Kidney capillary endothelial cell (primary cell): ENCODE results near the gene TEX12.
"Not testable (repeated sequence)": the region's sequence is repeated elsewhere in the genome, so short reads cannot be mapped to it uniquely, and the experiment has no call there.

Experiments
- DNase-seq: peaks from one replicate; pipeline ENCODE4 v3.0.0-alpha.2; 2018; ENCODE audit warnings: low spot score

TEX12 gene

DNA sequence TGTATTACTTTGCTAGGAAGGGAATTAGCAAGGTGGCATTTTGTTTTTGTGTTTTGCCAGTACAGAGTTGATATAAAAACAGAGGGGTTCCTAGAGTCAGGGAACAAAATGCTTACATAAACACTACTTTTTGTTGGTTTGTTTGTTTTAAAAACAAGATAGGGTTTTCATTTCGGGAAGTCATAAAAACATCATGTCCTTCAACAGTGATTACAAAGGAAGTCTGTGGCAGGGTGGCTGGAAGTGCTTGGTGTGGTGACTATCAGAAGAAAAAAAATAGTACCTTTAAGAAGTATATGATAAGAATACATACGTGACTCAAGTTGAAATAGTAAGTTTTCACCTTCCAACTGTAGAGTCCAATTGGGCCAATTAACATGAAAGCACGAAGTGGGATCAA, 2.1 kb upstream of the TEX12 start:
- no peak for DNase-seq

DNA sequence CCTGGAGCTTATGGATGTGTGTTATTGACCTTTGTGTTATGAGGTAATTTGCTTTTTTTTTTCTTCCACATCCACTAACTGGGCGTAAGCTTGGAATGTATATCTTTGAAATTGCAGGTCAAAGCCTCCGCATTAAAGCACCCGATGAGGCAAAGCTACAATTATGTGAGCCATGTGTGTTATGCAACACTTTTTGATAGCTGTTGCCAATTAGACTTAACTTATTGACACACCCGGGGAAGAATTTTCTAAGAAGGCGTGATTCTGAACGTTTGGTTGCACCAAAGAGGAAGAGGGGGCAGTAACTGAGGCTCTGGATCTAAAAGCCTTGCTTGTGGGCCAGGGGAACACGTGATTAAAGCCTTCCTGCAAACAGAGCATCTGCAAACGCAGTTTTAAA, 610 bp upstream of the TEX12 start:
- no peak for DNase-seq

DNA sequence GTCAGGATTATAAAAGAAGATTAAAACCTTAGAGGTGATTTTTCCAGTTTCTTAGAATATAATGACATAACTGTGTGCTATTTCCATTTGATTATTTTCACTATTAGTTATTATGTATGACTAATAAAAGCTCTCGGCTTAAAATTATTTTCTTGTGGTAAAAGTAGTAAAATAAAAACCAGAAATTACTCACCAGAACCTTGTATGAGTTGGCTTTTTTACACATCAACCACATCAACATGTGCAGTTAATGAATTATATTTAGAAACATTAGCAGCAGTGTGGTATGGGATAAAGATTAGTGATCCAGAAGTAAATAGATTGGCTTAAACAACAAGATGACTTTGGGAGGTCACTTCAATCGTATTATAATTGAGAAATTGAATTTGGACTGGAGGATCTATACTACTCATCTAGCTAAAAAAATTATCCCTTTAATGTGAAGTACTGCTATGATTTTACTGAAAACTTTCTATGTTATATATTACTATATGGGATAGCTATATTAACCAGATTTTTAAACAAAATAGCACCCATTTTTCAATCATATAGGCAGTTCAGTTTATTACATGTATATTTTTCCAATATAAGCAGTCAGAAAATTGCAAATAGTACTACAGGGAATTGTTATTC, 5.3 kb downstream of the TEX12 start:
- DNase-seq = no peak

DNA sequence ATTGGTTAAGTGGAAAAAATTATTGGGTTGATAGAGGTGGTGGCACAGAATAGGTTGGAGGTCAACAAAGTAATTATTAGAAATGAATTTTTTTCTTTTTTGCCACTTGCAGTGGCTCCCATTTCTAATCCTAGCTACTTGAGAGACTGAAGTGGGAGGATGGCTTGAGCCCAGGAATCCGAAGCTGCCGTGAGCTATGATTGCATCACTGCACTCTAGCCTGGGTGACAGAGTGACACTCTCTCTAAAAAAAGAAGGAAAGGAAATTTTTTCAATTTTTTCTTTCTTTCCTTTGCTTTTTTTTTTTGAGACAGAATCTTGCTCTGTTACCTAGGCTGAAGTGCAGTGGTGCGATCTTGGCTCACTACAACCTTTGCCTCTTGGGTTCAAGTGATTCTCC, 6.0 kb downstream of the TEX12 start:
- no peak for DNase-seq

DNA sequence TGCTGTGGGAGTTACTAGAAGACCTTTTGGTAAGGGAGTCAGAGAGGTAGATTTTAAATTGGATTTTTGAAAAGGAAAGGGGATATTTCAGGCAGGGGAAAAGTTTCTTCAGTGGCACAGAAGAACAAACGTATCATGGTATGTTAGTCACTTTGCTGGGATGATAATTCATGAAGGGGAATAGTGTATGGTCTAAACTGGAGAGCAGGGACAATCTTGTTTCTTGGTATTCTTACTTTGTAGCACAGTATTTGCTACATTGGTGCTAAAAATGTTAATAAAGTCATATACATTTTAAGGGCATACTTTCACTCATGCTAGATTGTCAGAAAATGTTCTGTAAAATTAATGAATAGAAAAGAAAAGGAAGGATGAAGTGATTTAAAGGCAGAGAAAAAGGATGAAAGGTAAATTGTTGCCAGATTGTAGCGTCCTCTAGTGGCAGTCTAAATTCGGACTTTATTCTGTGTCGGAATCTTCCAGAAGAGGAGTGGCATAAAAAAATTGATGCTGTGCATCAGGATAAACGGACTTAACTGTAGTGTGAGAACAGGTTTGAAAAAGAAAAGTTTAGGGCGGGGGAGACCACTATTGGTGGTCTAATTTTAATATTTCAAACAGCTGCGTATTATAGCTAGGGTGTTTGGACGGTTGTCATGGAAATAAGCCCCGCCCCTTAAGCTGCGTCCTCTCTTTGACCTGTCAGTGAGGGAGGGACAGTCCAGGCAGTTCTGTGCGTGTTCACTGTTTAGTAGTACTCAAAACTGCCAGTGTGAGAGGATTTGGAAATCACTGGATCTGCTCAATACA, 7.8 kb downstream of the TEX12 start, which contains the start of gene BCO2:
Gene BCO2, plus strand, starts transcription at position 724 of the 810 bp plus-strand sequence. CDS start 90 bp downstream, outside the sequence.
- DNase-seq = peak; percentile 63

DNA sequence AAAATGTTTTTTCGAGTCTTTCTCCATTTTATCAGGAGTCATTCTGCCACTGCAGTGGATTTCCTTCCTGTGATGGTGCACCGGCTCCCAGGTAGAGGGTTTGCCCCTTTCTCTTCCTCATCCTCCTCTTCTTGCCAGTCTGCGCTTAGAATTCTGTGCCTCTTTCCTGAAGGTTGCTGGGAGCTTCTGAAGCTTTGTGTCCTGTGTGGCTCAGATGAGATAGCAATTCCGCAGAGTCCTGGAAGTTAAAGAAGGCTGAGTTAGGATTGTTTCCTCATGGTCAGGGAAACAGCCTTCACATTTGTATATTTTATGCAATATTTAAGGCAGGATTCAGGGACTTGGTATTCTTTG, 8.4 kb downstream of the TEX12 start:
- no peak for DNase-seq

DNA sequence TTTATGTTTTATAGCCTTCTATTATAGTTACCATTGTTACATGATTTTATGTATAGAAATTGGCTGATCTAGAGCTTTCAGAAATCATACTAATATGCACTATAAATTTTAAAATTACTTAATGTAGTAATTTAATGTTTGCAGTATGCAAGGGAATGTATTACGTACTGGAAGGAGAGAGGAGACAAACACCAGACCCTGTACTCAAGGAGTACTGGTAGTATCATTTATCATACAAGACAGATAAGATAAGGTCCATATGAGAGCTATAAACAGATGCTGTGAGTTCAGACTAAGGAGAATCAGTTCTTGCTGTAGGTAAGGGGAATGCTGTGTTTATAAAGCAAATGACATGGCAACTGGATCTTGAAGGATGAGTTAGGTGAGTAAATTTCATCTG, 8.9 kb downstream of the TEX12 start:
- DNase-seq = no peak

DNA sequence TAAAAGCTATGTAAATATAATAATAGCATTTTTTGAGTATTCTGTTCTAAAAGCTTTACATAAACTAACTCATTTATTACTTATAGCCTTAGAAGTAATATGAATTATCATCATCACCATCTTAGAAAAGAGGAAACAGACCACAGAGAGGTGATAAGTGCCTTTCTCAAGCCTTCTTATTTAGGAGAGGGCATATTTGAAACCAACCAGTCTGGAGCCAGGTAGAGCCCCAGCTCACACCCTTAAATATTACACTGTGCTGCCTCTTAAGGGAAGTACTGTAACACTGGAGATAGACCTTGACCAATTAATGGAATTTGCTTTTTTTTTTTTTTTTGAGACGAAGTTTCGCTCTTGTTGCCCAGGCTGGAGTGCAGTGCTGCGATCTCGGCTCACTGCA, 10.4 kb downstream of the TEX12 start:
- DNase-seq = no peak

DNA sequence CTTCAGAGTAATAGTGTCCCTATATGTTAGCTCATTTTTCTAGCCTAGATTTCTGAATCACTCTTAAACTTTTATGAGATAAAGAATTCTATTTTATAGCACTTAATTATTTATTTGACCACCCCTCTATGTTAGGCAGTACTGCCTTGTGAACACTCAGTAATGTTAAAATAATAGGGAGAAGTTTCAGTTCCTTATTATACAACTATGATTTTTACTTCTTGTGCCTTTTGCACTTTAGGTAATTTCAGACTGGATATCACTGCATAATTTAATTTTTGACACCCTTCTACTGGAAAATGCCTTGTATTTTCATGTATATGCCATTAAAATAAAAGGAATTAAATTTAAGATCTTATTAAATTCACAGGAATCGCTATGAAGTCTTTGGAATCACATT, 11.3 kb downstream of the TEX12 start:
- DNase-seq = no peak

DNA sequence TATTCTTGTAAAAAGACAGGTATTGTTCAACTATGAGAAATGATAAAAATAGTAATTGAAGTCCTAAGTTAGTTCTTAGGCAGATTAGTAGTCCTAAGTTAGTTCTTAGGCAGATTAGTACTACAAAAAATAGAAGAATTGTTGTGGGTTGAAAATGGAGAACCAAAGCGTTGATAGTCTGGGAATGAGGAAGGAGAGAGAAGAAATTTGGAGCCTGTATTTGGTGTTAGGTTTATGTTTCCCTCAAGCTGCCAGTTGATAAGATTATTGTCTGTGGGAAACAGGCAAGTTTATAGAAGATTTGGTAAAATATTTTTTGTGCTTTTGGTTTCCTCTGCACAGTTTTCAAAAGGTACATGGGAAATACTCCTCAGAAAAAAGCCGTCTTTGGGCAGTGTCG, 11.8 kb downstream of the TEX12 start:
- no peak for DNase-seq

DNA sequence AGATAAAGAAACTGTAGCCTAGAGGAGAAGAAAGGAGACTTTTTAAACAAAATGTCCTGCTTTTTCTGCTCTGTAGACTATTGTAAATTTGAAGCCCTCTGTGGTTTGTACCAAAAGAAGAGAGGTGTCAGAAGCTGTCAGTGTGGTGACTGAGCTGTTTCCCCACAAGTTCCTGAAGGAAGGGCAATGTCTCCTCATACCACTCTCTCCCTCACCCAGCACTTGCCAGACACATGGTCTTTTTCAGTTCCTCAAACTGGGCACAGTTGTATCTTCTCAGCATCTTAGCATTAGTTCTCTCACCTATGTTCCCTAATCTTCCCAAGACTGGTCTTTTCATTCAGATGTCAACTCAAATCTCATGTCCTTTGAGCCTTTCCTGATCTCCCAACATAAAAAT, 12.4 kb downstream of the TEX12 start:
- DNase-seq = no peak

DNA sequence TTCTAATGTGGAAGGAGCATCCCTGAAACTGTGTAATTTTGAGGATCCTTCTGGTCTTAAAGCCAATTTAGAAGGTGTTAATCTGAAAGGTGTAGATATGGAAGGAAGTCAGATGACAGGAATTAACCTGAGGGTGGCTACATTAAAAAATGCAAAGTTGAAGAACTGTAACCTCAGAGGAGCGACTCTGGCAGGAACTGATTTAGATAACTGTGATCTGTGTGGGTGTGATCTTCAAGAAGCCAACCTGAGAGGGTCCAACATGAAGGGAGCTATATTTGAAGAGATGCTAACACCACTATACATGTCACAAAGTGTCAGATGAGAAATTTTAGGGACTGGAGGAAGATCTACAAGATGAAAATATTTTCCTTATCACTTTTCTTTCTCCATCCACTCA, 15.7 kb downstream of the TEX12 start:
- DNase-seq = no peak

DNA sequence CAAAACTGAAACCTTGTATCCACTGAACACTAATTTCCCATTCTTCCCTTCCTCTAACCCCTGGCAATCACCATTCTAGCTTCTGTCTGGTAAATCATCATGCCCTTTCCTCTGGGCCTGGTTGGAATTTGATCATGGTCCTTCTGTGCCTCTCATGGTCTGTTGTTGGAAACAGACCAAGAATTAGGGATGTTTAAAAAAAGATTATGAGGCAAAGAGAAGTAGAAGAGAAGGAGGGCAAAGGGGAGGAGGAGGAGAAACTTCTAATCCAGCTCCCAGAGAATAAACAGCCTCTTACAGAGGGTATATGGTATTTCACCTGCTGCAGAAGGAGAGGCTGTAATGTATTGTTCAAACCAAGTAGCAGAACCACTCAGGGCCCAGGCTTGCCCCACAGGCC, 18.7 kb downstream of the TEX12 start:
- DNase-seq = no peak

DNA sequence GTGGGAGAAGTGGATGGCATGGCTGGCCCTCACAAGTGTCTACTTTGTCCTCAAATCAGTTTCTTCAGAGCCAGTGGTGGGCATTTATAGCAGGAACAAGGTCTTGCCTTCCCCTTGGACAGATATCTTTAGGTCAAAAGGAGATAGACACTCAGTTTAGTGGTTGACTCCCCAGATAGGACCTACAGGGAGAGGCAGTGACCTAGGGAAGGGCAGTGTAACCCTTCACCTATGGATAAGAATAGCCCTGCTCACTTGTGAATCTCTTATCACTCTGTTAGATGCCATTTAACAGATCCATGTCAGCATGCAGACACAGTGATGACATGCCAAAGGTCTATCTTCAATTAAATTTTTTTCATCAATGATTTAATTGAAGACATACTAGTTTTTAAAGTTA, 19.1 kb downstream of the TEX12 start:
- no peak for DNase-seq

DNA sequence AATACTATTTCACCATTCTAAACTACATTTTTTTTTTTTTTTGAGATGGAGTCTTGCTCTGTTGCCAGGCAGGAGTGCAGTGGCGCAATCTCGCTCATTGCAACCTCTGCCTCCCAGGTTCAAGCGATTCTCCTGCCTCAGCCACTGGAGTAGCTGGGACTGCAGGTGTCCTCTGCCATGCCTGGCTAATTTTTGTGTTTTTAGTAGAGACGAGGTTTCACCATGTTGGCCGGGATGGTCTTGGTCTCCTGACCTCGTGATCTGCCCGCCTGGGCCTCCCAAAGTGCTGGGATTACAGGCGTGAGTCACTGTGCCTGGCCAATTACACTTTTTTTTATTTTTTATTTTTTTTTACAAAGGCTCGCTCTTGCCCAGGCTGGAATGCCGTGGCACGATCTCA, 27.9 kb downstream of the TEX12 start:
- not testable (repeated sequence) for DNase-seq

DNA sequence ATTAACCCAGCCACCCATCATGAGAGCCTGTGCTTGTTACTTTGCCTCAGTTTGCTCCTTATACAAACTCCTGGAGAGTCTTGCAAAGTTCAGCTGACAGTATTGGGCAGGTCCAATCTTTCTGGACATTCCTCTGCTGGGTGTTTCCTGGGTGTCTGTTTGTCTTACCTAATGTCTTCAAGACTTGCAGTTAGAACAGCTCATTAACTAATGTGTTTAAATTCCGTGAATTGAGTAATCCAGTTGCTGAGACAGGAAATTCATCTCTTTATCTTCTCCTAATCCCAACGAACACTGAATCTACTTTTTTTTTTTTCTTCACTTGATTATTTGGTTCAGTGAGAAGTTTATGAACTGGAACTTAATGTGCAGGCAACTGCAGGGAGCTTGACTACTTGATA, 28.8 kb downstream of the TEX12 start:
- no peak for DNase-seq

DNA sequence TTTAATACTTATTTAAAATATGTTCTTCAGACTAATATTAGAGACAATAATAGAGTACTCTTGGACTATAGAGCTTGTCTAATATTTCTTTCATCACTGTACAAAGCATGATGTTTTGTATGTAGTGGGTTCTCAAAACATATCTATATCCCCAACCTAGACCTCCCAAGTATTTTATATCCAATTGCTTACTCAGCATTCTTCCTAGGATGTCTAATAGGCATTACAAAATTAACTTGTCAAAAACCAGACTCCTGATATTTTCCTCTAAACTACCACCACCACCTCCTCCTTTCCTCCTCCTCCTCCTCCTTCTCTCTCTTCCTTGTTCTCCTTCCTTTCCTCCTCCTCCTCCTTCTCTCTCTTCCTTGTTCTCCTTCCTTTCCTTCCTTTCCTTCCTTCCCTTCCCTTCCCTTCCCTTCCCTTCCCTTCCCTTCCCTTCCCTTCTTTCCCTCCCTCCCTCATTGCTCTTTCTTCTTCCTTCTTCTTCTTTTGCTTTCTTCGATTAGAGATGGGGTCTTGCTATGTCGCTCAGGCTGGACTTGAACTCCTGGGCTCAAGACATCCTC, 29.4 kb downstream of the TEX12 start:
- no peak for DNase-seq

DNA sequence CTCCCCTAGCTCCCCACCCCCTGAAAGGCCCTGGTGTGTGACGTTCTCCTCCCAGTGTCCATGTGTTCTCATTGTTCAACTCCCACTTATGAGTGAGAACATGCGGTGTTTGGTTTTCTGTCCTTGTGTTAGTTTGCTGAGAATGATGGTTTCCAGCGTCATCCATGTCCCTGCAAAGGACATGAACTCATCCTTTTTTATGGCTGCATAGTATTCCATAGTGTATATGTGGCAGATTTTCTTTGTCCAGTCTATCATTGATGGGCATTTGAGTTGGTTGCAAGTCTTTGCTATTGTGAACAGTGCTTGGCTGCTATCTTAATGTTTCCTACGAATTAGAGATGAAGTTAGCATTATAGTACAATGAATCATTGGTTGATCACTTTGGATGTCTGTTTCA, 31.9 kb downstream of the TEX12 start:
- not testable (repeated sequence) for DNase-seq

DNA sequence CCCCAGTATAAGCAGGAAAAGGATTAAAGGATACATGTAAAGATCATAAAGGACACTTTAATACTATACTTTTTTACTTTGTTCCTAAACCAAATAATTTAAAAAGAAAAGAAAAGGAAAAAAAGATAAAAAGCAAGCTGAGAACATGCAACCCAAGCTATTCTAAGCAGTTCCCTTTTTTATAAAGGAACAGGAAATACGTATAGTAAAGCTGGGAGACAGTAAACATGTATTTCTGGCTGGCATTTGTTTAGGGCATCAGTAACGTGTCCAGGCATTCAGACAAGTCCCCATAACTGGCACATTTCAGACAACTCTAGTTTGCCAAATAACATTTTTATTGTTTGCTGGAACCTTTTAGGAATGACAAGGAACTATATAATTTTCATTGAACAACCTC, 33.1 kb downstream of the TEX12 start:
- no peak for DNase-seq

DNA sequence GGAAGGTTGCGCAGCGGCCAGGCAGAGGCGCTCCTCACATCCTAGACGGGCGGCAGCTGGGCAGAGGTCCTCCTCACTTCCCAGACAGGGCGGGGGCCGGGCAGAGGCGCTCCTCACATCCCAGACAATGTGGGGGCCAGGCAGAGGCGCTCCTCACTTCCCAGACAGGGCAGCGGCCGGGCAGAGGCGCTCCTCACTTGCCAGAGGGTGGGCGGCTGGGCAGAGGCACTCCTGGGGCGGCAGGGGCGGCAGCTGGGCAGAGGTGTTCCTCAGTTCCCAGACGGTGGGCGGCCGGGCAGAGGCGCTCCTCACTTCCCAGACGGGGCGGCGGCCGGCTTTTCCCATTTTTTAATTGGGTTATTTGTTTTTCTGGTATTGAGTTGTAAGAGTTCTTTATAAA, 38.9 kb downstream of the TEX12 start:
- DNase-seq = no peak

DNA sequence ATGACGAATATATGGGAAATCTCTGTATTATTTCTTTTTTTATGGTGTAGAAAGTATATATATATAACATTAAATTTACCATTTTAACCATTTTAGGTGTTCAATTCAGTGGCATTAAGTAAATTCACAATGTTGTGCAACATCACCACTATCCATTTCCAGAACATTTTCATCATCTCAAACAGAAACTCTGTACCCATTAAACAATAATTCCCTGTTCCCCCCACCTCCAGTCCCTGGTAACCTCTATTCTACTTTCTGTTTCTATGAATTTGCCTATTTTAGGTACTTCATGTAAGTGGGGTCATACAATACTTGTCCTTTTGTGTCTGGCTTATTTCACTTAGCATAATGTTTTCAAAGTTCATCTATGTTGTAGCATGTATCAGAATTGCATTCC, 43.7 kb downstream of the TEX12 start:
- no peak for DNase-seq

DNA sequence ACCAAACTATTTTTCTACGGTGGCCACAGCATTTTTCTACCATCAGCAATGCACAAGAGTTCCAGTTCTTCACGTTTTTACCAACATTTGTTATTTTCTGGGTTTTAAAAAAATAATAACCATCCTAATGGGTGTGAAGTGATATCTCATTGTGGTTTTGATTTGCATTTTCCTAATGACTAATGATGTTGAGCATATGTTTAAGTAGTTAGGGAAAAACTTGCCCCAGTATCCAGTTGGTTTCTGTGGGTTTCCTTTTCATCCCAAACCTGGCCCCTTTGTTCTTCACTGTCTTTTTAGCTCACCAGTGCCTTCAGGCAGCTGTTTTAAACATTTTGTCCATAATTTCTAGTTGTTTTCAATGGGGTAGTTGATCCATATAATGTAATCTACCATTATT, 44.4 kb downstream of the TEX12 start:
- DNase-seq = no peak

DNA sequence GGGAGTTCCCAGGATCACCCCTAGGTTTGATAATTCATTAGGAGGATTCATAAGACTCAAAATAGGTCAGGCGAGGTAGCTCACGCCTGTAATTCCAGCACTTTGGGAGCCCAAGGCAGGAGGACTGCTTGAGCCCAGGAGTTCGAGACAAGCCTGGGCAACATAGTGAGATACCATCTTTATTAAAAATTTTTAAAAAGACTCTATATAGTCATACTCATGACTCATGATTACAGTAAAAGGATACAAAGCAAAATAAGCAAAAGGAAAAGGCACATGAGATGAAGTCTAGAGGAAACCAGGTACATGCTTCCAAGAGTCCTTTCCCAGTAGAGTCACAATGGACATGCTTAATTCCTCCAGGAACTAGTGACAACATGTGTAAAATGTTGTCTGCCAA, 45.1 kb downstream of the TEX12 start:
- no peak for DNase-seq

DNA sequence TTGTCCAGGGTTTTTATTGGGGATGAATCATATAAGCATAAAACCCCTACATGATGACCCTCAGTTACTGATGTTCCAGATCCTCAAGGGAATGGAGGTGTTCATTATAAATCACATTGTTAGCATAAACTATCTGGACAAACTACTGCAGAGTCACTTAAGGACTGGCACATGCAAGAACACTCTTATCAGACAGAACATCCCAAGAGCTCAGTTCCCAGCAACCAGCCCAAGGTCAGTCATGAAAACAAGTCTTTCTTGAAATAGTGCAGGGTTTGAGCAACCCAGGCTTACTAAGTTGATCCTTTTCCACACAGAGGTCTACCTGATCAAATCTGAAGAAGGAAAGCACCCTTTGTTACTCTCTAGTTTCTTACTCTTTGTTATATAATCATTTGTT, 45.5 kb downstream of the TEX12 start:
- DNase-seq = no peak
